HEK293T (cell line): Measurements from ENCODE around the gene AZU1.

Source experiments
- ARNT ChIP-seq: fragments of 450-650 bp; IDR thresholded peaks from 2 replicates; pipeline ENCODE4 v1.6.1; 2017; ENCODE audit warnings: mild to moderate bottlenecking
- FOXM1 ChIP-seq: fragments of 450-650 bp; IDR thresholded peaks from 2 replicates; pipeline ENCODE4 v1.6.1; 2017; ENCODE audit warnings: mild to moderate bottlenecking, borderline replicate concordance
- HDGF ChIP-seq: fragments of 450-650 bp; IDR thresholded peaks from 2 replicates; pipeline ENCODE4 v1.6.1; 2017; ENCODE audit warnings: antibody characterized with exemption, borderline replicate concordance
- L3MBTL2 ChIP-seq: fragments of 450-650 bp; conservative IDR thresholded peaks from 2 replicates; pipeline ENCODE4 v1.6.1; 2016; ENCODE audit warnings: mild to moderate bottlenecking
- ZNF384 ChIP-seq: fragments of 450-650 bp; IDR thresholded peaks from 2 replicates; pipeline ENCODE4 v1.6.1; 2016

DNA sequence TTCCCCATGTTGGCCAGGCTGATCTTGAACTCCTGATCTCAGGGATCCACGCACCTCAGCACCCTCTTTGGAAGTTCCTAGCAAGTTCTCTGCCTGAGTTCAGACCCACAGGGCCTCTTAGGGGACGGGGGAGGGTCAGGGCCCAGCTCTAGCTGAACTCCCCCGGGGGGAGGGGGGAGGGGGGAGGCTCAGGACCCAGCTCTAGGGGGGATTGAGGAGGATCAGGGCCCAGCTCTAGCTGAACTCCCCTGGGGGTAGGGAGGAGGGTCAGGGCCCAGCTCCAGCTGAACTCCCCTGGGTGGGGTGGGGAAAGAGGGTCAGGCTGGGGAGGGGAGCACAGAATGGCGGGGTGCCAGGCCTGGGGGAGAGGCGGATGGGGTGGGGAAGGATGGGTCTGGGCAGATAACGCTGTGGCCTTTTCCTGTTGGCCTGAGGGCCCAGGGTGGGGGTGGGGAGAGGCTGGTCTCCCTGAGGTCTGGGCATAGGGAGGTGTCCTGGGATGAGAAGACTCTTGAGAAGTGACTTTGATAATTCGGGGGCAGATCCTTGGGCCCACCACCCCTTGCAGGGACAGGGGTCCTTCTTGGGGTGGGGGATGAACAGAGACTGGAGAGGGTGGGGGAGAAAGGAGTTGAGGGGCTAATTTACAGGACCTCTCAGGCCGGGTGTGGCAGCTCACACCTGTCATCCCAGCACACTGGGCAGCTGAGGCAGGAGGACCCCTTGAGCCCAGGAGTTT lies 35.9 kb upstream of the AZU1 start:
- TF ChIP-seq ARNT (no peak), HDGF (no peak), ZNF384 (no peak), FOXM1 (no peak), L3MBTL2 (no peak)
